NCI-H345 (cell line): ENCODE data around the gene NDEL1.

ENCODE experiments used
- DNase-seq: peaks from one replicate; lab custom pipeline; 2025; lab: John Stamatoyannopoulos, UW

Gene NDEL1

GRCh38 chr17:8458128-8458527 is 22.4 kb downstream of the NDEL1 start:
- DNase-seq = no peak

- DNase-seq = no peak
These were observed 23.4 kb downstream of the NDEL1 start for GRCh38 chr17:8459107-8459506.

GRCh38 chr17:8459831-8460230 is 24.1 kb downstream of the NDEL1 start:
- DNase-seq = no peak

GRCh38 chr17:8462564-8462963 is 26.9 kb downstream of the NDEL1 start:
- DNase-seq = no peak

- no peak for DNase-seq
These were observed 27.4 kb downstream of the NDEL1 start for GRCh38 chr17:8463099-8463498.

GRCh38 chr17:8464941-8465340 is 29.3 kb downstream of the NDEL1 start:
- no peak for DNase-seq

- DNase-seq = no peak
These were observed 29.7 kb downstream of the NDEL1 start for GRCh38 chr17:8465356-8465755.

- DNase-seq = no peak
These were observed 30.1 kb downstream of the NDEL1 start for GRCh38 chr17:8465759-8466158.

- no peak for DNase-seq
These were observed 30.8 kb downstream of the NDEL1 start for GRCh38 chr17:8466456-8466855.

GRCh38 chr17:8466873-8467272 is 31.2 kb downstream of the NDEL1 start:
- DNase-seq = no peak

- no peak for DNase-seq
These were observed 31.8 kb downstream of the NDEL1 start for GRCh38 chr17:8467527-8467926.

GRCh38 chr17:8468127-8468526 is 32.4 kb downstream of the NDEL1 start:
- DNase-seq = no peak

- DNase-seq = no peak
These were observed 33.3 kb downstream of the NDEL1 start for GRCh38 chr17:8468980-8469379.

GRCh38 chr17:8469964-8470363 is 34.3 kb downstream of the NDEL1 start:
- DNase-seq = no peak

GRCh38 chr17:8470447-8471047 is 34.9 kb downstream of the NDEL1 start:
- DNase-seq = peak; percentile 33

GRCh38 chr17:8472663-8473062 is 37.0 kb downstream of the NDEL1 start:
- no peak for DNase-seq

GRCh38 chr17:8473451-8474192 is 37.9 kb downstream of the NDEL1 start:
- no peak for DNase-seq

GRCh38 chr17:8474826-8475225 is 39.1 kb downstream of the NDEL1 start:
- DNase-seq = no peak

GRCh38 chr17:8475227-8475626 is 39.5 kb downstream of the NDEL1 start:
- DNase-seq = no peak

- DNase-seq = no peak
These were observed 40.1 kb downstream of the NDEL1 start for GRCh38 chr17:8475781-8476180.

- DNase-seq = no peak
These were observed 41.1 kb downstream of the NDEL1 start for GRCh38 chr17:8476741-8477140.

GRCh38 chr17:8477171-8477570 is 41.5 kb downstream of the NDEL1 start:
- no peak for DNase-seq

GRCh38 chr17:8477715-8478441 is 42.2 kb downstream of the NDEL1 start:
- DNase-seq = no peak
